K562 (cell line): ENCODE measurements around the gene FAM114A2. TPM values are rescaled to one million over a fixed set of nuclear protein-coding genes. Genes with fewer than 3 reads are reported as not detected.

ENCODE experiments used
- ADNP ChIP-seq: fragments of 200-800 bp; sonication (Bioruptor generic); IDR thresholded peaks from 2 replicates; pipeline ENCODE4 v1.6.1; 2016; ENCODE audit warnings: missing genetic modification characterization, missing compliant biosample characterization
- GABPA ChIP-seq: fragments of 200-800 bp; sonication (Bioruptor generic); conservative IDR thresholded peaks from 2 replicates; pipeline ENCODE4 v1.6.1; 2016; ENCODE audit warnings: low read depth, missing genetic modification characterization, missing compliant biosample characterization
- HMGN3 ChIP-seq: IDR thresholded peaks from 2 replicates; pipeline ENCODE4 v1.6.1; 2011; ENCODE audit warnings: borderline replicate concordance, low read depth, mild to moderate bottlenecking, mixed read lengths, low read length; ENCODE audit not compliant: insufficient read length; ENCODE audit errors: extremely low read depth
- MAZ ChIP-seq, 2 experiments: fragments of 450-650 bp in 1 of 2; sonication (generic) in 1 of 2; formaldehyde crosslinking; IDR thresholded peaks in 1 of 2; conservative IDR thresholded peaks in 1 of 2; 2 replicates each; pipeline versions ENCODE4 v1.4.0 to v1.5.0; 2020; ENCODE audit warnings: mild to moderate bottlenecking in 1 of 2, missing genetic modification reagents in 1 of 2
- NFIC ChIP-seq: fragments of 450-650 bp; IDR thresholded peaks from 2 replicates; pipeline ENCODE4 v1.6.1; 2017; ENCODE audit warnings: mild to moderate bottlenecking, inconsistent platforms
- POLR2G ChIP-seq: fragments of 200-400 bp; formaldehyde crosslinking; IDR thresholded peaks from 2 replicates; pipeline ENCODE4 v1.6.1; 2017; ENCODE audit warnings: low read depth, mild to moderate bottlenecking, antibody characterized with exemption, low read length, moderate library complexity
- RAD21 ChIP-seq, 2 experiments: fragments of 250-450 bp in 1 of 2; fragments of 450-650 bp in 1 of 2; sonication (Bioruptor Pico) in 1 of 2; formaldehyde crosslinking in 1 of 2; IDR thresholded peaks in 1 of 2; conservative IDR thresholded peaks in 1 of 2; 2 replicates each; pipeline versions ENCODE4 v1.4.0 to v1.8.0; 2020 to 2022; ENCODE audit warnings: mild to moderate bottlenecking in 2 of 2, moderate library complexity in 1 of 2
- RFX1 ChIP-seq: fragments of 450-650 bp; IDR thresholded peaks from 2 replicates; pipeline ENCODE4 v1.6.1; 2016; ENCODE audit warnings: mild to moderate bottlenecking, moderate library complexity
- SIN3B ChIP-seq: fragments of 450-650 bp; IDR thresholded peaks from 2 replicates; pipeline ENCODE4 v1.6.1; 2017; ENCODE audit warnings: low read depth, mild to moderate bottlenecking, moderate library complexity
- SRF ChIP-seq, 2 experiments: fragments of 250-450, 450-650 bp in 1 of 2; sonication (Bioruptor Pico) in 1 of 2; sonication (generic) in 1 of 2; formaldehyde crosslinking; IDR thresholded peaks; 2 replicates each; pipeline versions ENCODE4 v1.5.0 to v1.5.1; 2020 to 2022; ENCODE audit warnings: mild to moderate bottlenecking in 1 of 2, missing genetic modification reagents in 1 of 2
- SRSF1 ChIP-seq: fragments of 200-400 bp; formaldehyde crosslinking; IDR thresholded peaks from 2 replicates; pipeline ENCODE4 v1.6.1; 2017; ENCODE audit warnings: mild to moderate bottlenecking, low read depth, low read length, moderate library complexity
- XRCC3 ChIP-seq: fragments of 450-650 bp; IDR thresholded peaks from 2 replicates; pipeline ENCODE4 v1.6.1; 2017; ENCODE audit warnings: mild to moderate bottlenecking, moderate library complexity
- XRCC5 ChIP-seq: fragments of 200-400 bp; formaldehyde crosslinking; IDR thresholded peaks from 2 replicates; pipeline ENCODE4 v1.6.1; 2017; ENCODE audit warnings: low read depth, mild to moderate bottlenecking, low read length
- ZFX ChIP-seq: sonication (generic); formaldehyde crosslinking; IDR thresholded peaks from 2 replicates; pipeline ENCODE4 v1.8.0; 2022; ENCODE audit warnings: mild to moderate bottlenecking, missing genetic modification reagents, moderate library complexity
- ZNF121 ChIP-seq: sonication (generic); formaldehyde crosslinking; conservative IDR thresholded peaks from 2 replicates; pipeline ENCODE4 v1.8.0; 2022; ENCODE audit warnings: missing genetic modification reagents
- ZNF140 ChIP-seq: fragments of 250-450 bp; sonication (Bioruptor Pico); IDR thresholded peaks from 2 replicates; pipeline ENCODE4 v1.8.0; 2021; ENCODE audit warnings: moderate library complexity, mild to moderate bottlenecking, inconsistent platforms
- ZNF764 ChIP-seq: fragments of 250-450 bp; sonication (Bioruptor Pico); IDR thresholded peaks from 2 replicates; pipeline ENCODE4 v1.4.0; 2020; ENCODE audit warnings: low read depth, mild to moderate bottlenecking, moderate library complexity
- polyA plus RNA-seq, 8 experiments: library from polyadenylated mRNA; depleted of rRNA in 4 of 8; stranded (reverse) in 5 of 8; unstranded in 3 of 8; fragments of >200 nt; fragmentation: Nextera tagmentation in 2 of 8; fragmentation: Illumina TruSeq in 1 of 8; extraction: Ambion mirVana in 2 of 8; extraction: Trizol in 1 of 8; gene quantifications; 2 replicates each; pipeline versions ENCODE4 v1.2.1 to v1.2.3, GENCODE V29; 2011 to 2014; ENCODE audit warnings: inconsistent platforms in 1 of 8, missing spikeins in 1 of 8
- total RNA-seq, 7 experiments: library from RNA; depleted of rRNA in 6 of 7; stranded (reverse); fragments of >200 nt in 6 of 7; fragmentation: Illumina TruSeq in 2 of 7; extraction: Trizol in 2 of 7; gene quantifications; 2 replicates each; pipeline versions ENCODE4 v1.2.1 to v1.2.3, GENCODE V29; 2011 to 2021; ENCODE audit warnings: low replicate concordance in 1 of 7
- TF ChIP-seq, protein P1 (sequence below): fragments of 250-450 bp; sonication (Bioruptor Pico); IDR thresholded peaks from 2 replicates; pipeline ENCODE4 v1.5.0; 2020; ENCODE audit warnings: mild to moderate bottlenecking, borderline replicate concordance
- TF ChIP-seq, protein P2 (sequence below): fragments of 200-800 bp; sonication (Bioruptor generic); IDR thresholded peaks from 2 replicates; pipeline ENCODE4 v1.6.1; 2017; ENCODE audit warnings: missing genetic modification characterization, missing compliant biosample characterization
- TF ChIP-seq, protein P3 (sequence below): IDR thresholded peaks from 2 replicates; pipeline ENCODE4 v1.6.1; 2011; ENCODE audit warnings: borderline replicate concordance, low read depth, mild to moderate bottlenecking, moderate library complexity, low read length; ENCODE audit not compliant: insufficient read depth, poor library complexity, severe bottlenecking

The FAM114A2 gene
- total and polyA plus RNA-seq, 9 of the 15 experiments (the other 6 are each of a cell fraction or from before 2014, with no cell fraction given), result 14.4 to 28.1 (median 21.2) TPM

DNA sequence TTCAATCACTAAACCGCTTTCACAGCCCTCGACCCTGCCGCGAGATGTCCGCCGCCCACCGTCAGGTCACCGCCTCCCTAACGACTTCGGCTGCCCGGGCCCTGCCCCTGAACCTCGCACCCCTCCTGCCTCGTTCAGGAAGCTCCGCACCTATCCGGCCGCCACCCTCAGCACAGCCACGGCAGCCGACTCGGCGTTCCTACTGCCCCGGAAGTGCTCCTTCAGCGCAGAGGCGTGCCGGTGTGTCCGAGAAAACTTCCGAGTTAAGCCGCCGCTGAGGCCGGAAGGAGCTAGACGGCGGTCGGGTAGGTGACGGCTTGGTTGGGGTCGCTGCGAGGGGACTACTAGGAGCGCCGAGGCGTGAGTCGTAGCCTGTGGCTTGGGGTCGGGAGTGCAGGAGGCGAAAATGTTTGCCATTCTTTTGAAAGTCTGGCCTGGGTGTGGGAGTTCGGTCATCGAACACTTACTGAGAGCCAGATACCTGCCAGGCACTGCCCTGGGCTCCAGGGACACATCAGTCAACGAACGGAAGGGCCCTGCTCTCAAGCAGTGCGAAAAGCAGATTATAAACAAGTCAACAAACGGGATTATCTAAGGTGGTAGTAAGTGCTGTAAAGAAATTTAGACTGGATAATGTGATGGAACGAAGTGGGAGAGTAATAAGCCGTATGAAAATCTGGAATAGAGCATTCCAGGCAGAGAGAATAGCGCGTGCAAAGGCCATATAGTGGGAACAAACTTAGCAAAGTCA is at the start of gene FAM114A2, which contains the start of gene MFAP3 (continued):
- TF ChIP-seq ZNF764 (no peak), ZNF121 (CRISPR knock-in tag) (0 out of 2 replicates have a peak, but pooled peaks have one; percentile 23), RFX1 (no peak), XRCC3 (no peak), HMGN3 (peak; percentile 76), ZFX (peak; percentile 81), MAZ (CRISPR knock-in tag; conservative IDR thresholded peaks at IDR 0.05 in 1 of 2, IDR thresholded peaks at IDR 0.05 in 1 of 2) (peak; percentile 47 to 86; a peak in 3 of 4 replicates), POLR2G (peak; percentile 98), NFIC (peak; percentile 60), SIN3B (peak; percentile 78; the same call in 1 of the 2 replicates), ADNP (tag) (no peak), SRF (CRISPR knock-in tag; IDR thresholded peaks at IDR 0.05) (peak in 1 of 2 experiments; percentile 89; a peak in 1 of 4 replicates), SRSF1 (no peak), RAD21 (CRISPR knock-in tag; conservative IDR thresholded peaks at IDR 0.05 in 1 of 2, IDR thresholded peaks at IDR 0.05 in 1 of 2) (no peak), GABPA (peak; percentile 99), XRCC5 (peak; percentile 71; the same call in 1 of the 2 replicates), ZNF140 (CRISPR knock-in tag) (no peak)
- TF ChIP-seq, protein P1, sequence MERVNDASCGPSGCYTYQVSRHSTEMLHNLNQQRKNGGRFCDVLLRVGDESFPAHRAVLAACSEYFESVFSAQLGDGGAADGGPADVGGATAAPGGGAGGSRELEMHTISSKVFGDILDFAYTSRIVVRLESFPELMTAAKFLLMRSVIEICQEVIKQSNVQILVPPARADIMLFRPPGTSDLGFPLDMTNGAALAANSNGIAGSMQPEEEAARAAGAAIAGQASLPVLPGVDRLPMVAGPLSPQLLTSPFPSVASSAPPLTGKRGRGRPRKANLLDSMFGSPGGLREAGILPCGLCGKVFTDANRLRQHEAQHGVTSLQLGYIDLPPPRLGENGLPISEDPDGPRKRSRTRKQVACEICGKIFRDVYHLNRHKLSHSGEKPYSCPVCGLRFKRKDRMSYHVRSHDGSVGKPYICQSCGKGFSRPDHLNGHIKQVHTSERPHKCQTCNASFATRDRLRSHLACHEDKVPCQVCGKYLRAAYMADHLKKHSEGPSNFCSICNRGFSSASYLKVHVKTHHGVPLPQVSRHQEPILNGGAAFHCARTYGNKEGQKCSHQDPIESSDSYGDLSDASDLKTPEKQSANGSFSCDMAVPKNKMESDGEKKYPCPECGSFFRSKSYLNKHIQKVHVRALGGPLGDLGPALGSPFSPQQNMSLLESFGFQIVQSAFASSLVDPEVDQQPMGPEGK (CRISPR knock-in tag), result no peak
- TF ChIP-seq, protein P2, sequence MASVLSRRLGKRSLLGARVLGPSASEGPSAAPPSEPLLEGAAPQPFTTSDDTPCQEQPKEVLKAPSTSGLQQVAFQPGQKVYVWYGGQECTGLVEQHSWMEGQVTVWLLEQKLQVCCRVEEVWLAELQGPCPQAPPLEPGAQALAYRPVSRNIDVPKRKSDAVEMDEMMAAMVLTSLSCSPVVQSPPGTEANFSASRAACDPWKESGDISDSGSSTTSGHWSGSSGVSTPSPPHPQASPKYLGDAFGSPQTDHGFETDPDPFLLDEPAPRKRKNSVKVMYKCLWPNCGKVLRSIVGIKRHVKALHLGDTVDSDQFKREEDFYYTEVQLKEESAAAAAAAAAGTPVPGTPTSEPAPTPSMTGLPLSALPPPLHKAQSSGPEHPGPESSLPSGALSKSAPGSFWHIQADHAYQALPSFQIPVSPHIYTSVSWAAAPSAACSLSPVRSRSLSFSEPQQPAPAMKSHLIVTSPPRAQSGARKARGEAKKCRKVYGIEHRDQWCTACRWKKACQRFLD, result no peak
- TF ChIP-seq, protein P3, sequence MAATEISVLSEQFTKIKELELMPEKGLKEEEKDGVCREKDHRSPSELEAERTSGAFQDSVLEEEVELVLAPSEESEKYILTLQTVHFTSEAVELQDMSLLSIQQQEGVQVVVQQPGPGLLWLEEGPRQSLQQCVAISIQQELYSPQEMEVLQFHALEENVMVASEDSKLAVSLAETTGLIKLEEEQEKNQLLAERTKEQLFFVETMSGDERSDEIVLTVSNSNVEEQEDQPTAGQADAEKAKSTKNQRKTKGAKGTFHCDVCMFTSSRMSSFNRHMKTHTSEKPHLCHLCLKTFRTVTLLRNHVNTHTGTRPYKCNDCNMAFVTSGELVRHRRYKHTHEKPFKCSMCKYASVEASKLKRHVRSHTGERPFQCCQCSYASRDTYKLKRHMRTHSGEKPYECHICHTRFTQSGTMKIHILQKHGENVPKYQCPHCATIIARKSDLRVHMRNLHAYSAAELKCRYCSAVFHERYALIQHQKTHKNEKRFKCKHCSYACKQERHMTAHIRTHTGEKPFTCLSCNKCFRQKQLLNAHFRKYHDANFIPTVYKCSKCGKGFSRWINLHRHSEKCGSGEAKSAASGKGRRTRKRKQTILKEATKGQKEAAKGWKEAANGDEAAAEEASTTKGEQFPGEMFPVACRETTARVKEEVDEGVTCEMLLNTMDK, result no peak
